Neuron (in vitro differentiated cells): ENCODE measurements around the gene CNTNAP2.

Source experiments
- H2AFZ ChIP-seq: one replicate; pipeline ENCODE4 v1.6.1; 2013; ENCODE audit warnings: low read depth, mild to moderate bottlenecking, inconsistent platforms, low read length, moderate library complexity
- H3K27me3 ChIP-seq: one replicate; pipeline ENCODE4 v1.6.1; 2013; ENCODE audit warnings: low read length; ENCODE audit not compliant: insufficient read depth
- H3K36me3 ChIP-seq: one replicate; pipeline ENCODE4 v1.6.1; 2013; ENCODE audit warnings: low read length; ENCODE audit not compliant: insufficient read depth
- H3K4me1 ChIP-seq: one replicate; pipeline ENCODE4 v1.6.1; 2013; ENCODE audit warnings: low read length; ENCODE audit not compliant: insufficient read depth
- H3K4me3 ChIP-seq: 2 replicates; pipeline ENCODE4 v1.5.1; 2013; ENCODE audit warnings: mild to moderate bottlenecking, low read length, moderate library complexity
- H3K9me3 ChIP-seq: one replicate; pipeline ENCODE4 v1.6.1; 2013; ENCODE audit warnings: low read length

CNTNAP2 gene

DNA sequence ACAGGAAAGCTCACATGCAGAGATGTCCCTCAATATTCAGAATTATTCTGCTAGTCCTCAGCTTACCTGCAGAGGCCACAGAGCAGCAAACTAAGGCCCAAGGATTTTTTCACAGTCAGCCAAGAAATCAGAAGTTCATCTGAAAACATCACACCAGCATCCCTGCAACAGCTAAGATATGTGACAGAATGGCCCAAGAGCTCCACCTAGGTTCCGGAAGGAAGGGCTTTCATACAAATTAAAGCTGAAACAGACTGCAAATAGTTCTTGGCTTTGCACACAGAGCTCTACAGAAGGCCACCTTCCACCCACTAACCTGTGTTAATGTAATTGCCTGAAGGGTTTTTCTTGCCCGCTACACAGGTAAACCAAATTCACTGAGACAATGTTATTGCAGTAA is 2035.2 kb downstream of the CNTNAP2 start:
- Histone ChIP-seq H3K4me3 (no peak overlapping the region), H3K36me3 (no peaks in the 10 kb centered on the region), H3K27me3 (no peaks in the 10 kb centered on the region), H3K9me3 (no peaks in the 10 kb centered on the region), H2AFZ (no peak overlapping the region), H3K4me1 (no peaks in the 10 kb centered on the region)

DNA sequence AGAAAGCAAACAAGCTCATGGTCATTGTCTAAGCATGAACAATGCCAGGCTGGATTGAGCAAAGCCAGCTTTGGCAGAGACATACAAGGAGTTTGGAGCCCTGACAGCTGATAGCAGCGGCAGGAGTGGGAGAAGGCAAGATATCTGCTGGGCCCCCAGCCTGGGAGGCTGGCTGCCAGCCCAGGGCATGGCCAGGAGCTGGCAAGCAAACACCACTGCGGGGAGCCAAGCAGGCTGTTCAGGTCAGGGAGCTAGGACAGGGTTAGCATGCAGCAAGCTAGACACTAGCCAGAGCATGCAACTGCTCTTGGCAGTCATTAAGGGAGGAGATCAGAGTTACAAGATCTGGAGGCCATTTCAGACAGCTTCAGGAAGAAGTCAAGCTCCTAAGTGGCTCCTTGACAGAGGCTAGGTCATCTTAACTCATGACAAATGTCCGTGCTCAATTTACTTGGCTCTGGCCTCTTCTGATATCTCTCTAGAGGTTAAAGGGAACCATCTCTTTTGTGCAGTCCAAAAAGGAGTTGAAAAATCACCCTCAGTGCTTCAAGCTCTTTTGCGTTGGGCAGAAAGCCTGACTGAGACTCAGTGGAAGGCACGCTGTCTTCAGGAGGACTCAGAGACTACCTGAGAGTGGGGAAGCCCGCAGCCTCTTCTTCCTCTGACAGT is 2037.1 kb downstream of the CNTNAP2 start:
- Histone ChIP-seq H3K4me1 (no peaks in the 10 kb centered on the region), H3K4me3 (no peak overlapping the region), H3K27me3 (no peaks in the 10 kb centered on the region), H3K9me3 (no peaks in the 10 kb centered on the region), H3K36me3 (no peaks in the 10 kb centered on the region), H2AFZ (no peak overlapping the region)

DNA sequence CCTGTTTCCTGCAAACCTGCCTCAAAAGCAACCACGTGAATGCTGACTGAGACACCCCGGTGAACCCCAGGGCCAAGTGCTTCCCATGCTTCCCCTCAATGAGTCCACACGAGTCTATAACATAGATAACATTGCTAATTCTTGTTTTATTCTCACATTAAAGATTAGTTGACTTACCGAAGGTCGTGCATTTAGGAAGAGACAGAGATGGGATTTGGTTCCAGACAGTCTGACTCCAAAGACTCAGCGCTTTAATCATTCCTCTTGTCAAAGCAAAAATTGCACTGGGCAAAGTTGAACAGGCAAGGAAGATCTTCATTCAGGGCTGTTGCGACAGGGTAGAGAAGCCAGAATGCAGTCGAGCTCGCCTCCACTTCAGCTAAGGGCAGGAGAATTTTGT is 2038.4 kb downstream of the CNTNAP2 start:
- Histone ChIP-seq H3K9me3 (no peaks in the 10 kb centered on the region), H3K4me1 (no peaks in the 10 kb centered on the region), H2AFZ (no peak overlapping the region), H3K27me3 (no peaks in the 10 kb centered on the region), H3K36me3 (no peaks in the 10 kb centered on the region), H3K4me3 (no peak overlapping the region)

DNA sequence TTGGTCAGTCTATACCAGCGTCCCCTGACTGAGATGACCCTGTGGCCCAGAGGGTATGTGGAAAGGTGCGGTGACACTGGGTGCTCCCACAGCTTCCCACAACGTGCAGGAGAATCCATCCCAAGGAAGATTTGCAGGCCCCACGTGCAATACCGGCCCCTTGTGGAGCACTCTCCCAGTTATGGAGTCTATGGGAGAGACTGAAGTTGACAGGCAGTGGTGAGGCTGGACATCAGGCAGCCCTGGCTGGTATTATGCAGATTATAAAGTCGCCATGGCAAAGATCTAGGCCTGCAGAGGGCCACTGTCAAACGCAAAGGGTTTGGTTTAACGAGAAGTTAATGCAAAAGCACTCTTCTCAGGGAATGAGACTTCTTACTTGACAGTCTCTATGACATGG is 2039.2 kb downstream of the CNTNAP2 start:
- H3K4me3 ChIP-seq = no peak overlapping the region

DNA sequence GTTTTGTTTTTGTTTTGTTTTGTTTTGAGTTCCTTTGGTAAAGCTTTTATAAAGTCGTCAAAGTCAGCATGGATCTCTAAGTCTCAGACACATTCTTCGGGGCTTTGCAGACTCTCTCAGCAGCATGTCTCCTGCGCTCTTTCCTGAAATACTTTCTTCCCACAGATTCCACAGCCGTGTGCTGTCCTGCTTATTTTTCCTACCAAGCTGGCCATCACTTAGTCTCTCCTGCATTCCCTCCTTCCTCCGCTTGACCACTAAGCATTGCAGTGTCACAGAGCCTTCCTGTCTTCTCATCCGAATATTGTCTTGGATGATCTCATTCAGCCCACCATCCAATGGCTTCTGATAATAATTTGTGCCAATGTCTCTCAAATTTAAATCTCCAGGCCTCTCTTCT is 2039.6 kb downstream of the CNTNAP2 start:
- Histone ChIP-seq H3K9me3 (no peaks in the 10 kb centered on the region), H3K36me3 (no peaks in the 10 kb centered on the region), H2AFZ (no peak overlapping the region), H3K4me1 (no peaks in the 10 kb centered on the region), H3K27me3 (no peaks in the 10 kb centered on the region), H3K4me3 (no peak overlapping the region)

More for the DNA sequence above, 2039.2 kb downstream of the CNTNAP2 start:
- Histone ChIP-seq H3K36me3 (no peaks in the 10 kb centered on the region), H3K9me3 (no peaks in the 10 kb centered on the region), H2AFZ (no peak overlapping the region), H3K27me3 (no peaks in the 10 kb centered on the region), H3K4me1 (no peaks in the 10 kb centered on the region)

DNA sequence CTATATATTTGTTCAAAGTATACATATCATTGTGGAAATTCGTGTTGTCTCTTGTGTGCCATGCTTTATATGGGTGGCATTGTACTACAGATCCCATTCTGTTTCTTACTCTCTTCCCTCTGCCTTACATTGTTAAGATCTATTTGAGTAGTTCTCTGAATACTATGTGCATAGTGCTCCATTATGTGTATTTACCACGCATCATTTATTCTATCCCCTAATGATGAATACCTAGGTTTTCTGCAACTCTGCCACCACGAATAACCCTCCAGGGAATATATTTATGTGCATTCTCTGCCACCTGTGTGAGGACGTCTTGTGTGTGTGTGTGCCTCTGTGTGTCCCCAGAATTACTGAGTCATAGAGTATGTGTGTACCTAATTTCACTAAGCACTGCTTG is 2042.7 kb downstream of the CNTNAP2 start:
- no peaks in the 10 kb centered on the region for H3K36me3 ChIP-seq

DNA sequence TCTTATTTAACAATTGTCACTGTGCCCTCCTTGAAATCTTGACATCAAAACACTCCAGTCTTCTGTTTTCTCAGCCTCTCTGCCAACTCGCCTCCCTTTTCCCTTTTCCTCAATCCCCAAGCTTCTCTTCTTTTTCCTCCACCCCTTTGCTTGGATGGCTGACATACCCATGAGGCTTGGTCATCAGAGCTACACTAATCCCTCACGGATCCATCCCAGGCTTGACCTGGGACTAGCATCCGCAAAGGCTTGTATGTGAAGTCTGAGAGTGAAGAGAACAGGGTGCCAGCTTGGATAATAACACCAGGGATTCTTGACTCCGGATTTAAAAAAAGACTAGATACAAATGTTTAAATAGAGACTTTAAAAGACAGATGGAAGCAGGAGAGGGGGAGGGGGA is 2045.2 kb downstream of the CNTNAP2 start:
- Histone ChIP-seq H3K4me1 (no peaks in the 10 kb centered on the region), H2AFZ (no peak overlapping the region), H3K4me3 (no peak overlapping the region), H3K27me3 (no peaks in the 10 kb centered on the region), H3K9me3 (no peaks in the 10 kb centered on the region), H3K36me3 (no peaks in the 10 kb centered on the region)

More for the DNA sequence above, 2042.7 kb downstream of the CNTNAP2 start:
- no peaks in the 10 kb centered on the region for H3K9me3 ChIP-seq
- no peak overlapping the region for H3K4me3 ChIP-seq
- no peak overlapping the region for H2AFZ ChIP-seq
- H3K4me1 ChIP-seq = no peaks in the 10 kb centered on the region
- no peaks in the 10 kb centered on the region for H3K27me3 ChIP-seq

DNA sequence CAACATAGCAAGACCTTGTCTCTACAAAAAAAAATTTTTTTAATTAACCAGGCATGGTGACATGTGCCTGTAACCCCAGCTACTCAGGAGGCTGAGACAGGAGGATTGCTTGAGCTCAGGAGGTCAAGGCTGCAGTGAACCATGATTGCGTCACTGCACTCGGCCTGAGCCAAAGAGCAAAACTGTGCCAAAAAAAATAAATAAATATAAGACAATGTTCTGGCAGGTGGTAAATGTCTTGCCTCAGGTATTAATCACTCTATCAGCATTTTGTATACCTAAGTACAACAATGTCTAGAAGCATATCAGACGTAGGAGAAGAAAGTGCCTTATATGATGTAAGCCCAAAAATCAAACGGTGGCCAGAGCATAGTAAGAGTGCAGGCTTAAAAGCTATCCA is 2046.2 kb downstream of the CNTNAP2 start:
- no peaks in the 10 kb centered on the region for H3K9me3 ChIP-seq
- no peaks in the 10 kb centered on the region for H3K4me1 ChIP-seq
- H2AFZ ChIP-seq = no peak overlapping the region
- H3K4me3 ChIP-seq = no peak overlapping the region
- H3K27me3 ChIP-seq = no peaks in the 10 kb centered on the region
- no peaks in the 10 kb centered on the region for H3K36me3 ChIP-seq

DNA sequence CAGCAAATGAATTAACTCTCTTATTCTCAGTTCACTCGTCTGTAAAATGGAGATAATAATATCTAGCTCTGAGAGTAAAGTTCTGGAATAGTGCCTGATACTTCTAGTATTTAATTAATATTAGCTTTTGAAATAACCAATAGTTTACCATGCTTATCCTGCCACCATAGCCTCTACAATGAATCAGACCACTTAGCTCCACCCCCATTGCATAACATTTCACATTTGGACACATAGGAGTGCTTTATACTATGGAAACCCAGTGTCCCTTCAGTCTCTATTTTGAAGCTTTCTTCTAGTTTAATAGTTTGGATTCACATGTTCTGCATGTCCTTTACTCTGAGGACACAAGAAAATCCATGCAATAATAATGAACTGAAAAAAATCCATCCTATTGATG is 2046.6 kb downstream of the CNTNAP2 start:
- Histone ChIP-seq H2AFZ (no peak overlapping the region), H3K9me3 (no peaks in the 10 kb centered on the region), H3K4me1 (no peaks in the 10 kb centered on the region), H3K27me3 (no peaks in the 10 kb centered on the region), H3K36me3 (no peaks in the 10 kb centered on the region), H3K4me3 (no peak overlapping the region)

DNA sequence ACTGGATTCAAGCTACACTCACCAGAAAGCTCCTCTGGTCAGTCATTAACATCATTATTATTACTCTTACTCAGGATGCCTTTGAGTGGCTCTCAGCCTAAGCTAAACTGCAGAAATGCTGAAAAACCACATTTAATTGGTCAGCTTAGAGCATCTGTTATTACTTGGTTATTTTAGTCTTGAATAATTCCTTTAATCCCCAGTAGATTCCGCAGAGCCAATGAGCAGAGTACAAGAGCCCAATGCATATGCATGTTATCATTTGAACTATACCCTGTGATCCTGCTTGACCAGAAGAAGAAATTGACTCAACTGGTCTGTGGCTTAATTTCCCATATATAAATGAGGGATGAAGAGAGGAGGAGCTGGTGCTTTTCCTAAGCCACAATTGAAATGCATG is 2056.3 kb downstream of the CNTNAP2 start:
- Histone ChIP-seq H3K9me3 (no peaks in the 10 kb centered on the region), H3K4me1 (no peaks in the 10 kb centered on the region), H3K27me3 (no peaks in the 10 kb centered on the region), H3K4me3 (no peak overlapping the region), H3K36me3 (no peaks in the 10 kb centered on the region), H2AFZ (no peak overlapping the region)

DNA sequence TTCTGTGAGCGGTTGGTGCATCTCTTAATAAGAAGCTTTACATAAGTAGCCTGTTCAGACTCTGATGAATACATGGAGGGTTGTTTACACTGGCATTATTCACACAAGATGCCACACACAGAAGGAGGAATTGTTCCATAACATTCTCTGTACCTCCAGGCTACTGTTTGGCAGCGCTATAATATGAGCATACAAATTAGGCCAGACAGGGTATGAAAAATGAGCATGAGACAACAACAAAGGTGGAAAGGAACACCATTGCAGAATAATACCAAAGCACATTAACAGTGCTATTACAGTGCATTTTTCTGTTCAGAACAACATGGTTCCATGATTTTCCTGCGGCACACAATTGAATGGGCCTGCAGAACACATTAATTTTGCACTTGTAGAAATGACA is 2056.8 kb downstream of the CNTNAP2 start:
- Histone ChIP-seq H3K4me1 (no peaks in the 10 kb centered on the region), H3K36me3 (no peaks in the 10 kb centered on the region), H3K27me3 (no peaks in the 10 kb centered on the region), H2AFZ (no peak overlapping the region), H3K4me3 (no peak overlapping the region), H3K9me3 (no peaks in the 10 kb centered on the region)

DNA sequence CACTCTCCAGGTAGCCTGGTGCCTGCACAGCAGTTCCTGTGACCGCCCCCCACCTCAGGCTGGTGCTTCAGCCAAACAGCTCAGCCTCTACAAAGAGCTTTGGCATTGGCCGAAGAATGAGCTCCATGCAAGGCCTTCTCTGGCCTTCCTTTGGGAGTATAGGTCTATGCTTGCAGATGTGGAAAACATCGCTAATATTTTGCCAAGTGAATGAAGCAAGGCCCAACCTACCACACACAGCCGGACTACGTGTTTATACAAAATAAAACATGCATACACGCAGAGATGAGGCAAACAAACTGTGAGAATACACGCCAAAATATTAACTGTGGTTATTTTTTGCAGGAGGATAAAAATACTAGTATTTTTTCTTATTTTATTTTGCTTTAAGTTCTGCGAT is 2057.8 kb downstream of the CNTNAP2 start:
- Histone ChIP-seq H3K4me1 (no peaks in the 10 kb centered on the region), H3K9me3 (no peaks in the 10 kb centered on the region), H3K27me3 (no peaks in the 10 kb centered on the region), H2AFZ (no peak overlapping the region), H3K36me3 (no peaks in the 10 kb centered on the region), H3K4me3 (no peak overlapping the region)

DNA sequence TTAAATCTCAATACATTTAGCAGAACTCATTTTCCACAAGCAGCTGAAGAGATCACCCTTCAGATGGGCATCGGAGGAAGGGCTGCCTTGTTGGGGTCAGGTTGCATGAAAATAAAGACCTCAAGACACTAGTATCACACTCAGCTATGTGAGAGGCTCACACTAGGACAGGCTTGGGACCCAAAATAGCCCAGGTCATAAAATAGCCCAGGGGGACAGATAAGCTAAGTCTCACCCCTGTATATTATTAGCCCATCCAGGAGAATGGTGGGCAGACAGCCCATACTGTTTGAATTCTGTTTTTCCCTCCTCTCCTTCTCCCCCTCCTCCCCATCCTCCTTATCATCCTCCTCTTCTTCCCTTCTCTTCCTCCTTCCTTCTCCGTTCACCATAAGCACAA is 2058.9 kb downstream of the CNTNAP2 start:
- no peaks in the 10 kb centered on the region for H3K27me3 ChIP-seq

DNA sequence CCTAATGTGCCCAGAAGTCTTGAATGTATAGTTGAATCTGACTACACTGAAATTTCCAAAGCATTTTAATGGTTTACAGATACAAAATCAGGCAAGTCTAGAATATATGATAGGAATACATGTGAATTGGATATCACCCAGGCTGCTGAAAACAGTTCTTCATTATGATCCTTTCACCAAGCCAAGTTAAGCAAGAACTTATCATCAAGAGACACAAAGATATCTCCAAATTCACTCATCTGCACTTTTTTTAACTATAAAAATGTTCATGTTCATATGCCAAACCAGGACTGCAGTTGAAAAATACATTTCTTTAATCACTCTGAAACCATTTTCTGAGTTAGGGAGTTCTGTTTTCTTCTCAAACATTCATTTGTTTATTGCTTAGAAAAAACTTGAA is 2061.4 kb downstream of the CNTNAP2 start:
- Histone ChIP-seq H3K9me3 (no peaks in the 10 kb centered on the region), H2AFZ (no peak overlapping the region), H3K36me3 (no peaks in the 10 kb centered on the region), H3K27me3 (no peaks in the 10 kb centered on the region), H3K4me3 (no peak overlapping the region), H3K4me1 (no peaks in the 10 kb centered on the region)

More for the DNA sequence above, 2058.9 kb downstream of the CNTNAP2 start:
- no peaks in the 10 kb centered on the region for H3K4me1 ChIP-seq
- no peak overlapping the region for H2AFZ ChIP-seq
- H3K4me3 ChIP-seq = no peak overlapping the region
- no peaks in the 10 kb centered on the region for H3K9me3 ChIP-seq
- H3K36me3 ChIP-seq = no peaks in the 10 kb centered on the region
